ENCODE data around the gene CYP2S1.

DNA sequence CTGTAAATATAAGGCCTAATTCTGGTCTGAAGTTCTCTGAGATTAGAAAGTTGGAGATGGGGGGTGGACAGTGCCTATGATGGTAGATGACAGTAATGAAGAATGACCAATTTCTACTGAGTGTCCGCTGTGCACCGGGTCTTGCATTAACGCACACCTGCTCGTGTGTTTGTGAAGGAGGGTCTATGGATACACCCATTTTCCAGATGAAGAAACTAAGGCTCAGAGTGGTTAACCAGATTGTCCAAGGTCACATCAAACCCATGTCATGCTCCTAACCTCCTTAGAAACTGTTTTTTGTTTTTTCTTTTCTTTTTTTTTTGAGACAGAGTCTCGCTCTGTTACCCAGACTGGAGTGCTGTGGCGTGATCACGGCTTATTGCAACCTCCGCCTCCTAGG, 39.7 kb downstream of the CYP2S1 start:
- TF ChIP-seq, protein P1, sequence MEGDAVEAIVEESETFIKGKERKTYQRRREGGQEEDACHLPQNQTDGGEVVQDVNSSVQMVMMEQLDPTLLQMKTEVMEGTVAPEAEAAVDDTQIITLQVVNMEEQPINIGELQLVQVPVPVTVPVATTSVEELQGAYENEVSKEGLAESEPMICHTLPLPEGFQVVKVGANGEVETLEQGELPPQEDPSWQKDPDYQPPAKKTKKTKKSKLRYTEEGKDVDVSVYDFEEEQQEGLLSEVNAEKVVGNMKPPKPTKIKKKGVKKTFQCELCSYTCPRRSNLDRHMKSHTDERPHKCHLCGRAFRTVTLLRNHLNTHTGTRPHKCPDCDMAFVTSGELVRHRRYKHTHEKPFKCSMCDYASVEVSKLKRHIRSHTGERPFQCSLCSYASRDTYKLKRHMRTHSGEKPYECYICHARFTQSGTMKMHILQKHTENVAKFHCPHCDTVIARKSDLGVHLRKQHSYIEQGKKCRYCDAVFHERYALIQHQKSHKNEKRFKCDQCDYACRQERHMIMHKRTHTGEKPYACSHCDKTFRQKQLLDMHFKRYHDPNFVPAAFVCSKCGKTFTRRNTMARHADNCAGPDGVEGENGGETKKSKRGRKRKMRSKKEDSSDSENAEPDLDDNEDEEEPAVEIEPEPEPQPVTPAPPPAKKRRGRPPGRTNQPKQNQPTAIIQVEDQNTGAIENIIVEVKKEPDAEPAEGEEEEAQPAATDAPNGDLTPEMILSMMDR (IDR thresholded peaks at IDR 0.05; ENCODE audit: insufficient read depth, low read length) = no peak
- TF ChIP-seq POLR2AphosphoS5 (IDR thresholded peaks at IDR 0.05; ENCODE audit: low read depth) = no peak
- TF ChIP-seq, protein P2, sequence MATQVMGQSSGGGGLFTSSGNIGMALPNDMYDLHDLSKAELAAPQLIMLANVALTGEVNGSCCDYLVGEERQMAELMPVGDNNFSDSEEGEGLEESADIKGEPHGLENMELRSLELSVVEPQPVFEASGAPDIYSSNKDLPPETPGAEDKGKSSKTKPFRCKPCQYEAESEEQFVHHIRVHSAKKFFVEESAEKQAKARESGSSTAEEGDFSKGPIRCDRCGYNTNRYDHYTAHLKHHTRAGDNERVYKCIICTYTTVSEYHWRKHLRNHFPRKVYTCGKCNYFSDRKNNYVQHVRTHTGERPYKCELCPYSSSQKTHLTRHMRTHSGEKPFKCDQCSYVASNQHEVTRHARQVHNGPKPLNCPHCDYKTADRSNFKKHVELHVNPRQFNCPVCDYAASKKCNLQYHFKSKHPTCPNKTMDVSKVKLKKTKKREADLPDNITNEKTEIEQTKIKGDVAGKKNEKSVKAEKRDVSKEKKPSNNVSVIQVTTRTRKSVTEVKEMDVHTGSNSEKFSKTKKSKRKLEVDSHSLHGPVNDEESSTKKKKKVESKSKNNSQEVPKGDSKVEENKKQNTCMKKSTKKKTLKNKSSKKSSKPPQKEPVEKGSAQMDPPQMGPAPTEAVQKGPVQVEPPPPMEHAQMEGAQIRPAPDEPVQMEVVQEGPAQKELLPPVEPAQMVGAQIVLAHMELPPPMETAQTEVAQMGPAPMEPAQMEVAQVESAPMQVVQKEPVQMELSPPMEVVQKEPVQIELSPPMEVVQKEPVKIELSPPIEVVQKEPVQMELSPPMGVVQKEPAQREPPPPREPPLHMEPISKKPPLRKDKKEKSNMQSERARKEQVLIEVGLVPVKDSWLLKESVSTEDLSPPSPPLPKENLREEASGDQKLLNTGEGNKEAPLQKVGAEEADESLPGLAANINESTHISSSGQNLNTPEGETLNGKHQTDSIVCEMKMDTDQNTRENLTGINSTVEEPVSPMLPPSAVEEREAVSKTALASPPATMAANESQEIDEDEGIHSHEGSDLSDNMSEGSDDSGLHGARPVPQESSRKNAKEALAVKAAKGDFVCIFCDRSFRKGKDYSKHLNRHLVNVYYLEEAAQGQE (IDR thresholded peaks at IDR 0.05; ENCODE audit: insufficient replicate concordance, low read depth) = no peak
- no peak for TF ChIP-seq GABPA (IDR thresholded peaks at IDR 0.05; ENCODE audit: low read depth)
- no peak for TF ChIP-seq SPI1 (IDR thresholded peaks at IDR 0.05; ENCODE audit: borderline replicate concordance, low read depth)
